Trophoblast cell (in vitro differentiated cells and primary cell): ENCODE results near the gene VILL.

Source experiments
- DNase-seq, 2 donors: peaks; one replicate each; pipeline ENCODE4 v3.0.0-alpha.2; 2016
- H2AFZ ChIP-seq: 2 replicates; pipeline ENCODE4 v1.6.1; 2013; ENCODE audit warnings: low read length, moderate library complexity, mild to moderate bottlenecking; ENCODE audit not compliant: insufficient read depth, poor library complexity
- H2AK5ac ChIP-seq: 2 replicates; pipeline ENCODE4 v1.6.1; 2013; ENCODE audit warnings: mild to moderate bottlenecking, low read length
- H2BK120ac ChIP-seq: 2 replicates; pipeline ENCODE4 v1.6.1; 2013; ENCODE audit warnings: low read length, mild to moderate bottlenecking, moderate library complexity; ENCODE audit not compliant: insufficient read depth, poor library complexity
- H2BK12ac ChIP-seq: 2 replicates; pipeline ENCODE4 v1.6.1; 2013; ENCODE audit warnings: mild to moderate bottlenecking, low read length, moderate library complexity
- H2BK5ac ChIP-seq: 2 replicates; pipeline ENCODE4 v1.6.1; 2013; ENCODE audit warnings: low read length, low read depth, moderate library complexity, mild to moderate bottlenecking; ENCODE audit not compliant: poor library complexity
- H3K14ac ChIP-seq: 2 replicates; pipeline ENCODE4 v1.6.1; 2013; ENCODE audit warnings: mild to moderate bottlenecking, low read length
- H3K18ac ChIP-seq: 2 replicates; pipeline ENCODE4 v1.6.1; 2013; ENCODE audit warnings: mild to moderate bottlenecking, low read length
- H3K23ac ChIP-seq: 2 replicates; pipeline ENCODE4 v1.6.1; 2013; ENCODE audit warnings: low read length
- H3K27ac ChIP-seq: 2 replicates; pipeline ENCODE4 v1.5.1; 2013; ENCODE audit warnings: low read depth, mild to moderate bottlenecking, inconsistent platforms, low read length, moderate library complexity
- H3K27me3 ChIP-seq: 2 replicates; pipeline ENCODE4 v1.6.1; 2013; ENCODE audit warnings: inconsistent platforms, mild to moderate bottlenecking, low read length, moderate library complexity; ENCODE audit not compliant: insufficient read depth
- H3K36me3 ChIP-seq, 2 experiments: 1 replicate in 1 of 2; 2 replicates in 1 of 2; pipeline ENCODE4 v1.6.1; 2013; ENCODE audit warnings: low read length in 2 of 2, mild to moderate bottlenecking in 2 of 2, moderate library complexity in 1 of 2; ENCODE audit not compliant: insufficient read depth in 2 of 2, control insufficient read depth in 1 of 2
- H3K4ac ChIP-seq: 2 replicates; pipeline ENCODE4 v1.6.1; 2013; ENCODE audit warnings: low read depth, mild to moderate bottlenecking, low read length, moderate library complexity
- H3K4me1 ChIP-seq, 2 experiments: 1 replicate in 1 of 2; 2 replicates in 1 of 2; pipeline ENCODE4 v1.6.1; 2013; ENCODE audit warnings: low read length in 2 of 2, mild to moderate bottlenecking in 2 of 2, moderate library complexity in 1 of 2; ENCODE audit not compliant: insufficient read depth in 2 of 2, control insufficient read depth in 1 of 2
- H3K4me2 ChIP-seq: 2 replicates; pipeline ENCODE4 v1.6.1; 2013; ENCODE audit warnings: inconsistent platforms, mild to moderate bottlenecking, low read length, moderate library complexity
- H3K4me3 ChIP-seq: 2 replicates; pipeline ENCODE4 v1.5.1; 2013; ENCODE audit warnings: mild to moderate bottlenecking, low read depth, low read length, inconsistent platforms
- H3K79me1 ChIP-seq: one replicate; pipeline ENCODE4 v1.6.1; 2013; ENCODE audit warnings: low read length
- H3K79me2 ChIP-seq: 2 replicates; pipeline ENCODE4 v1.6.1; 2013; ENCODE audit warnings: low read length, mild to moderate bottlenecking; ENCODE audit not compliant: control insufficient read depth, insufficient read depth, poor library complexity
- H3K9ac ChIP-seq: 2 replicates; pipeline ENCODE4 v1.6.1; 2013; ENCODE audit warnings: mild to moderate bottlenecking, low read length
- H3K9me3 ChIP-seq: 2 replicates; pipeline ENCODE4 v1.6.1; 2013; ENCODE audit warnings: low read depth, mild to moderate bottlenecking, control low read depth, inconsistent platforms, low read length; ENCODE audit not compliant: insufficient read depth
- H4K12ac ChIP-seq: 2 replicates; pipeline ENCODE4 v1.6.1; 2013; ENCODE audit warnings: low read depth, mild to moderate bottlenecking, low read length, moderate library complexity
- H4K8ac ChIP-seq: 2 replicates; pipeline ENCODE4 v1.6.1; 2013; ENCODE audit warnings: low read depth, mild to moderate bottlenecking, low read length, moderate library complexity
- H4K91ac ChIP-seq: one replicate; pipeline ENCODE4 v1.6.1; 2013; ENCODE audit warnings: low read depth, mild to moderate bottlenecking, low read length, moderate library complexity
- whole genome bisulfite sequencing: extraction: QIAGEN DNeasy Blood & Tissue Kit; methylation state at CpG from one replicate; pipeline ENCODE4 v1.1.7; 2013; ENCODE audit warnings: missing lambda C conversion rate; ENCODE audit not compliant: insufficient read length, insufficient coverage; ENCODE audit errors: extremely low coverage; 5-methylcytosine and 5-hydroxymethylcytosine counted together

VILL gene

GRCh38 chr3:37953707-37954394 lies 36.7 kb upstream of the VILL start:
- no peak overlapping the region for H4K91ac ChIP-seq
- no peak overlapping the region for H3K14ac ChIP-seq
- H3K18ac ChIP-seq = no peak overlapping the region
- H2AK5ac ChIP-seq = no peak overlapping the region
- no CpG with 5 or more reads among the region's 5 CpGs for WGBS
- no peak overlapping the region for H4K8ac ChIP-seq
- H2BK12ac ChIP-seq = no peak overlapping the region
- H3K4ac ChIP-seq = no peak overlapping the region
- no peak overlapping the region for H2BK5ac ChIP-seq
- no peak overlapping the region for H3K4me2 ChIP-seq
- no peak overlapping the region for H3K23ac ChIP-seq
- no peaks in the 10 kb centered on the region for H3K9me3 ChIP-seq
- no peak overlapping the region for H3K9ac ChIP-seq
- no peaks in the 10 kb centered on the region for H3K27me3 ChIP-seq
- H4K12ac ChIP-seq = no peak overlapping the region
- no peak overlapping the region for H3K27ac ChIP-seq
- peaks cover 6 to 8% of the 10 kb centered on the region in 2 experiments for H3K36me3 ChIP-seq
- H3K4me3 ChIP-seq = no peak overlapping the region
- H3K79me2 ChIP-seq = no peaks in the 10 kb centered on the region
- DNase-seq = no peak
- H3K79me1 ChIP-seq = no peaks in the 10 kb centered on the region
- no peak overlapping the region for H2AFZ ChIP-seq
- H3K4me1 ChIP-seq = peaks cover 0 to 2% of the 10 kb centered on the region in 2 experiments
- H2BK120ac ChIP-seq = no peak overlapping the region

- no peak overlapping the region for H3K27ac ChIP-seq
- H4K12ac ChIP-seq = no peak overlapping the region
- no peak overlapping the region for H3K9ac ChIP-seq
- H3K9me3 ChIP-seq = no peaks in the 10 kb centered on the region
- H3K4me3 ChIP-seq = no peak overlapping the region
- H2AFZ ChIP-seq = no peak overlapping the region
- no peak overlapping the region for H3K18ac ChIP-seq
- H4K8ac ChIP-seq = no peak overlapping the region
- no peak for DNase-seq
- no peaks in the 10 kb centered on the region for H3K79me1 ChIP-seq
- H3K79me2 ChIP-seq = no peaks in the 10 kb centered on the region
- H2BK5ac ChIP-seq = no peak overlapping the region
- no peak overlapping the region for H3K23ac ChIP-seq
- H2BK120ac ChIP-seq = no peak overlapping the region
- H3K4me1 ChIP-seq = peaks cover 0 to 2% of the 10 kb centered on the region in 2 experiments
- no peaks in the 10 kb centered on the region for H3K27me3 ChIP-seq
- no peak overlapping the region for H3K4me2 ChIP-seq
- H2AK5ac ChIP-seq = no peak overlapping the region
- H3K14ac ChIP-seq = no peak overlapping the region
- H3K4ac ChIP-seq = no peak overlapping the region
- H3K36me3 ChIP-seq = peaks cover 8 to 10% of the 10 kb centered on the region in 2 experiments
- no peak overlapping the region for H4K91ac ChIP-seq
- no CpG with 5 or more reads among the region's 6 CpGs for WGBS
- no peak overlapping the region for H2BK12ac ChIP-seq
These were observed 35.7 kb upstream of the VILL start for GRCh38 chr3:37954881-37955280.

- H3K23ac ChIP-seq = no peak overlapping the region
- no peaks in the 10 kb centered on the region for H3K79me2 ChIP-seq
- H2BK12ac ChIP-seq = no peak overlapping the region
- no peak overlapping the region for H3K9ac ChIP-seq
- H3K9me3 ChIP-seq = no peaks in the 10 kb centered on the region
- H2BK120ac ChIP-seq = no peak overlapping the region
- H3K4ac ChIP-seq = no peak overlapping the region
- H3K14ac ChIP-seq = no peak overlapping the region
- no peak overlapping the region for H2AK5ac ChIP-seq
- no peaks in the 10 kb centered on the region for H3K27me3 ChIP-seq
- no peak for DNase-seq
- no peak overlapping the region for H2AFZ ChIP-seq
- H3K4me2 ChIP-seq = no peak overlapping the region
- H3K27ac ChIP-seq = no peak overlapping the region
- no peak overlapping the region for H4K91ac ChIP-seq
- peaks cover 8 to 11% of the 10 kb centered on the region in 2 experiments for H3K36me3 ChIP-seq
- no peak overlapping the region for H3K4me3 ChIP-seq
- no peak overlapping the region for H3K18ac ChIP-seq
- no CpG with 5 or more reads among the region's 3 CpGs for WGBS
- no peak overlapping the region for H4K8ac ChIP-seq
- H4K12ac ChIP-seq = no peak overlapping the region
- peaks cover 0 to 2% of the 10 kb centered on the region in 2 experiments for H3K4me1 ChIP-seq
- no peaks in the 10 kb centered on the region for H3K79me1 ChIP-seq
- no peak overlapping the region for H2BK5ac ChIP-seq
These were observed 34.5 kb upstream of the VILL start for GRCh38 chr3:37955918-37956707.

GRCh38 chr3:37956723-37957538 lies 33.7 kb upstream of the VILL start:
- Histone ChIP-seq H3K36me3 (peaks cover 8 to 11% of the 10 kb centered on the region in 2 experiments), H3K18ac (no peak overlapping the region), H2BK12ac (no peak overlapping the region), H3K27ac (no peak overlapping the region), H2BK5ac (no peak overlapping the region), H3K9ac (no peak overlapping the region), H3K4me2 (no peak overlapping the region), H3K23ac (no peak overlapping the region), H4K91ac (no peak overlapping the region), H2AFZ (no peak overlapping the region), H4K8ac (no peak overlapping the region), H4K12ac (no peak overlapping the region), H2AK5ac (no peak overlapping the region), H3K4me3 (no peak overlapping the region), H3K79me1 (no peaks in the 10 kb centered on the region), H3K14ac (no peak overlapping the region), H3K79me2 (no peaks in the 10 kb centered on the region), H2BK120ac (no peak overlapping the region), H3K4ac (no peak overlapping the region), H3K4me1 (peaks cover 0 to 2% of the 10 kb centered on the region in 2 experiments), H3K27me3 (no peaks in the 10 kb centered on the region), H3K9me3 (no peaks in the 10 kb centered on the region)
- no peak for DNase-seq
- no CpG with 5 or more reads among the region's 2 CpGs for WGBS
